ENCODE data around the gene N4BP3. TPM values are rescaled to one million over a fixed set of nuclear protein-coding genes. Genes with fewer than 3 reads are reported as not detected.
"Not testable (repeated sequence)": the region's sequence is repeated elsewhere in the genome, so short reads cannot be mapped to it uniquely, and the experiment has no call there.

Gene N4BP3, protein sequence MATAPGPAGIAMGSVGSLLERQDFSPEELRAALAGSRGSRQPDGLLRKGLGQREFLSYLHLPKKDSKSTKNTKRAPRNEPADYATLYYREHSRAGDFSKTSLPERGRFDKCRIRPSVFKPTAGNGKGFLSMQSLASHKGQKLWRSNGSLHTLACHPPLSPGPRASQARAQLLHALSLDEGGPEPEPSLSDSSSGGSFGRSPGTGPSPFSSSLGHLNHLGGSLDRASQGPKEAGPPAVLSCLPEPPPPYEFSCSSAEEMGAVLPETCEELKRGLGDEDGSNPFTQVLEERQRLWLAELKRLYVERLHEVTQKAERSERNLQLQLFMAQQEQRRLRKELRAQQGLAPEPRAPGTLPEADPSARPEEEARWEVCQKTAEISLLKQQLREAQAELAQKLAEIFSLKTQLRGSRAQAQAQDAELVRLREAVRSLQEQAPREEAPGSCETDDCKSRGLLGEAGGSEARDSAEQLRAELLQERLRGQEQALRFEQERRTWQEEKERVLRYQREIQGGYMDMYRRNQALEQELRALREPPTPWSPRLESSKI
- total RNA-seq (2014; rRNA removed; shearing (Covaris generic)) = 32.0 and 36.5 TPM in 2 replicates

DNA sequence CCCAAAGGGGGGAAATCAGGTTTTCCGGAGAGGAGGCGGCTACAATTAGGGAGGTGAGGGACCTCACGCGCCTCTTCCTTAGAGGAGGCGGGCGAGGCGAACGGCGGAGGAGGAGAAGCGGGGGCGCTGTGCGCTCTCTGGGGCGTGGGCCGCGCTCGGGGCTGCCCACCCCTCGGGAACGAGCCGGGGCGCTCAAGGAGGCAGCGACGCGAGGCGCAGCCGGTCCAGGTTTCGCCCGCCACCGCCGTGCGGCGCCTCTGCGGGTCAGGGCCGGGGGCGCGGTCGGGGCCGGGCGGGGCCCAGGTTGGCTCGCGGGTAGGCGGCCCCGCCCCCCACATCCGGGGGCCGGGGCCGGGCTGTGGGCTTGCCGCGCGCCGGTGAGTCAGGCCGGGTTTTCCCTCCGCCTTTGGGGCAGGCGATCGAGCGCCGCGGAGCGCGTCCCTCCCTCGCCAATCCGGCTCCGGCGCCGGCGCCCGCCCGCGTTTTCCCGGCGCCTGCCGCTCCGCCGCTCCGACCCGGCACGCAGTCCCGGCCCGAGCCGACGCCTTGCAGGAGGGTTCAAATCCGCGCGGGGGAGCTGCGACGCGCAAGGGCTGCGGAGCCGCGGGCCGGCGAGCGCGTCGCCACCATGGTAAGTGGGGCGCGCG, at the start of gene N4BP3:
Gene N4BP3 (plus strand): TSS at position 392 of the 647 bp plus-strand sequence. CDS start 6,052 bp downstream, outside the sequence.
- peaks cover 1% of the 10 kb centered on the region for H3K36me3 ChIP-seq (replicated peaks; ENCODE audit: control insufficient read depth, insufficient read depth, low read length)
- DNase-seq = peak; percentile 99
- H3K27me3 ChIP-seq (ENCODE audit: control insufficient read depth, insufficient read depth, low read length) = no peaks in the 10 kb centered on the region
- peak within 1 kb of the TSS; percentile 93 for H3K4me3 ChIP-seq (ENCODE audit: insufficient read depth, low read depth, low read length)

DNA sequence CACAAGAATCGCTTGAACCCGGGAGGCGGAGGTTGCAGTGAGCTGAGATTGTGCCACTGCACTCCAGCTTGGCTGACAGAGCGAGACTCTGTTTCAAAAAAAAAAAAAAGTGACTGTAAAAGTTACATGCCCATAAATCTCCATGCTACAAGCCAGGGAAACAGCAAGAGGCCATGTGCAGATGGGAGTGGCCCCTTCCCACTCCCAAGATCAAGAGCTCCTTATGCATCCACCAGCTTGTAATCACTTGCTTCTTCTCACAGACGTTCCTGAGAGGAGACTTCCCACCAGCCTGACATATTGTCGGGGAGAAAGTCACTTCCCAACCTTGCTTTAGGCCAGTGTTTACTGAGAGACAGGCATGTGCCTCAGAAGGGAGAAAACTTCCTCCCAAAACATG, 45.6 kb upstream of the N4BP3 start:
- H3K36me3 ChIP-seq (replicated peaks; ENCODE audit: control insufficient read depth, insufficient read depth, low read length) = no peaks in the 10 kb centered on the region
- no peaks in the 10 kb centered on the region for H3K27me3 ChIP-seq (ENCODE audit: control insufficient read depth, insufficient read depth, low read length)

DNA sequence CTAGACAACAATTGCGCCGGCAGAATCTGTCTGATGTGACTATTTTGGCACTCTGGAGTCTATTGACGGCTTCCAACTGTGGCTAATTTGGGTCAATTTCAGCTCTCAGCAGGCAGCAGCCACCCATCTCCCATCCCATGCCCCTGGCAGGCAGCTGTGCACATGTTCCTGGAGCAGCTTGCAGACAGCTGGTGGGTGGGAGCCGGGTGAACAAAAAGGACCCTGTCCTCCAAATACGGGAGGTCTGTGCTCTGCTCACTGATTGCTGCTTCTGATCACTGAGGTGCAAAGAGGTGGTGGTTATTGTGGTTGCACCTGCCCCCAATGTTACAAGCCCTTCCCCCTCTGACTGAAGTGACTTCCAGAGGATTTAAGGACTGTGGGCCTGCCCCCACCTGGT, 45.0 kb upstream of the N4BP3 start:
- Histone ChIP-seq H3K36me3 (replicated peaks; ENCODE audit: control insufficient read depth, insufficient read depth, low read length) (no peaks in the 10 kb centered on the region), H3K4me3 (ENCODE audit: insufficient read depth, low read depth, low read length) (no peak overlapping the region), H3K27me3 (ENCODE audit: control insufficient read depth, insufficient read depth, low read length) (no peaks in the 10 kb centered on the region)
- DNase-seq = no peak

More for the DNA sequence above, 45.6 kb upstream of the N4BP3 start:
- no peak for DNase-seq
- no peak overlapping the region for H3K4me3 ChIP-seq (ENCODE audit: insufficient read depth, low read depth, low read length)

DNA sequence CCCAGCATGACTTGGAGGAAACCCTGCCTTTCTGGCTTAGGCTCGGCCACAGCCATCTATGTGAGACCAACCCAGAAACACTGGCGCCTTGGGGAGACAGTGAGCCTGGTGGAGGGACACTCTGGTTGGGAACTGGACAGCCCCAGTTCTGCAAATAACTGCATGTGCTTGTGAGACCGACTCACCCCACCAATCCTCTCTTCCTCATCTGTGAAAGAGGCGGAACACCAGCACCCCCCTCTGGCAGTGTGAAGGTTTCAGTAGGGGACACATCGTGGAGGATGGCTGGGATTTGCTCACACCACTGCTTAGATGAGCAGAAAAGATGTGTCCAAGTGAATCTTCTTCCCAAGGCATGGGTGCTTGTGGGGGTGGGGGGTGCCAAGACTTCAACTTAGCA, 43.4 kb upstream of the N4BP3 start:
- Histone ChIP-seq H3K36me3 (replicated peaks; ENCODE audit: control insufficient read depth, insufficient read depth, low read length) (no peaks in the 10 kb centered on the region), H3K4me3 (ENCODE audit: insufficient read depth, low read depth, low read length) (no peak overlapping the region), H3K27me3 (ENCODE audit: control insufficient read depth, insufficient read depth, low read length) (no peaks in the 10 kb centered on the region)
- DNase-seq = peak; percentile 87

DNA sequence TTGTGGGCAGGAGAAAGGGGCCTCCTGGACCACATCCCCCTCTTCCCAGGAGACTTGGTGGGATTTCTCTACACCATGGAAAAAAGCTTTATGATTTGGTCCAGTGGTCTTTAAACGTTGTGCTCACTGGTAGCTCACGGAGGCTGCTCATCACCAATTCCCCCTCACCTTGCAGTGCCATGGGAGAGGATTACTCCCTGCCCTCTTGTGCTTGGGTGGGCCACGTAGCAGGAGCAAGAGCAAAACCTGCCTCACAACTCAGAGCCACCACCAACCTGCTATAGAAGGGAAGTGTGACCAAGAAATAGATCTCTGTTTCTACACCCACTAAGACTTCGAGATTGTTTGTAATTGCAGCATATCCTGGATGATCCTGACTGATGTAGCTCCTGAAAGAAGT, 42.2 kb upstream of the N4BP3 start:
- Histone ChIP-seq H3K36me3 (replicated peaks; ENCODE audit: control insufficient read depth, insufficient read depth, low read length) (no peaks in the 10 kb centered on the region), H3K4me3 (ENCODE audit: insufficient read depth, low read depth, low read length) (no peak overlapping the region), H3K27me3 (ENCODE audit: control insufficient read depth, insufficient read depth, low read length) (0 out of 2 replicates have a peak, but pooled peaks cover 2% of the 10 kb centered on the region)
- no peak for DNase-seq

DNA sequence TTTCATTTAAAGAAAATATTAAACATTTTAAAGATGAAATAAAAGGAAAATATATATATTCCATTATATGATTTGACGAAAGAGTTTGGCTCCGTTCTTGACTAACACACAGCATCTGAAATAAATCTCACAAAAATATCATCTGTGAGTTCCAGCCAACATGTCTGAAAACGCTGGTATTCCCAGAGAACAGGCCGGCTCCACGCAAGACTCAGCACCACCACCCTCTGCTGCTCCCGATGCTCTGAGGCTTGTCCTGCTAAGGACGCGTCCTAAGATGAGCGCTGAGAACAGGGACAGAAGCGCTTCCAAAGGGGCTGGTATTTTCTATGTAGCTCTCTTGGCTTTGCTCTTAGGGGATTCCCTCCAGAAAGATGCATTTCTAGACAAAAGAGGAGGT, 40.6 kb upstream of the N4BP3 start:
- Histone ChIP-seq H3K36me3 (replicated peaks; ENCODE audit: control insufficient read depth, insufficient read depth, low read length) (no peaks in the 10 kb centered on the region), H3K27me3 (ENCODE audit: control insufficient read depth, insufficient read depth, low read length) (0 out of 2 replicates have a peak, but pooled peaks cover 2% of the 10 kb centered on the region), H3K4me3 (ENCODE audit: insufficient read depth, low read depth, low read length) (no peak overlapping the region)
- DNase-seq = peak; percentile 23

DNA sequence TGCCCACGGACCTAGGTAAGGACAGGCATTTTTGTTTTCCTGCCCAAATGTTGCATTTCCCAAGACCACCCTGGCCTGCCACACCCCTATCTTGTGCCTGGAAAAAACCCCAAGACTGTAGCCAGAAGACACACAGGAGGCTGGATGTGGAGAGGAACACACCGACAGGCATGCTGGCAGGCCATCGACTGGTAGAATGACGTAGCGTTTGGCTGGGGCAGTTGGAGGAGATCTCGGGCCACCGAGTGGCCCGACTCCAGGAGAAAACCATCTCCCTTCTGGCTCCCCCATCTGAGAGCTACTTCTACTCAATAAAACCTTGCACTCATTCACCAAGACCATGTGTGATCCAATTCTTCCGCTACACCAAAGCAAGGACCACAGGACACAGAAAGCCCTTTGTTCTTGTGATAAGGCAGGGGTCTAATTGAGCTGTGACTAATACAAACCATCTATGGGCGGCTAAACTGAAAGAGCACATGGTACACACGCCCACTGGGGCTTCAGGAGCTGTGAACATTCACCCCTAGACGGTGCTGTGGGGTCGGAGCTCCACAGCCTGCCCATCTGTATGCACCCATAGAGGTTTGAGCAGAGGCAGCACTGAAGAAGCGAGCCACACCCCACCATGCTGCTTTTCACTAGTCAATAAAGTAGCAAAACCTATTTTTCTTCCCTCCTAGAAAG, 38.9 kb upstream of the N4BP3 start:
- no peaks in the 10 kb centered on the region for H3K36me3 ChIP-seq (replicated peaks; ENCODE audit: control insufficient read depth, insufficient read depth, low read length)
- DNase-seq = no peak
- no peak overlapping the region for H3K4me3 ChIP-seq (ENCODE audit: insufficient read depth, low read depth, low read length)
- 0 out of 2 replicates have a peak, but pooled peaks cover 2% of the 10 kb centered on the region for H3K27me3 ChIP-seq (ENCODE audit: control insufficient read depth, insufficient read depth, low read length)

DNA sequence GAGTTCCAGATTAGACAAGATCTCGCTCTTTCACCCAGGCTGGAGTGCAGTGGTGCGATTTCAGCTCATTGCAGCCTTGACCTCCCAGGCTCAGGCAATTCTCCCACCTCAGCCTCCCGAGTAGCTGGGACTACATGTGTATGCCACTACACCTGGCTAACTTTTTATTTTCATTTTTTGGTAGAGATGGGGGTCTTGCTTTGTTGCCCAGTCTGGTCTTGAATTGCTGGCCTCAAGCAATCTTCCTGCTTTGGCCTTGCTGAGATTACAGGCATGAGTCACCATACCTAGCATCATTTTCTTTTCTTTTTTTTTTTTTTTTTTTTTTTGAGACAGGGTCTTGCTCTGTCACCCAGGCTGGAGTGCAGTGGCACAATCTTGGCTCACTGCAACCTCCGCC, 36.4 kb upstream of the N4BP3 start:
- not testable (repeated sequence) for DNase-seq; H3K27me3 ChIP-seq (ENCODE audit: control insufficient read depth, insufficient read depth, low read length); H3K36me3 ChIP-seq (replicated peaks; ENCODE audit: control insufficient read depth, insufficient read depth, low read length)

DNA sequence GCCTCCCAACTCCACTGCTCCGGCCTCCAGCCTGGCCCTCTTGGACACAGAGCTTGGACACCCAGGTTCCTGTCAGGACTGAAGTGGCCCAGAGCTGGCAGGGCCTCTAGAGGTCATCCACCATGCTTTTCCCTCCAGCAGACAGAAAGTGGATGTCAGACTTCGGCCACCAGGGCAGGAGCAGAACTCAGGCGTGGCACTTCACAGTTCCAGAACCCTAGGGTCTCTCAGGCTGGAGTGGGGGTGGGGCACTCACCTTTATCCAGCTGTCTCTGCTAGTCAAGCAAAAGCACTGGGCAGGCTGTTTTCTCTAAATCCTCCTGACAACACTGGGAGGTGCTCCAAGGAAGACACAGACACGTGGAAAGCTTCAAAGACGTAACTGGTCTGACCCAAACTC, 35.6 kb upstream of the N4BP3 start:
- Histone ChIP-seq H3K27me3 (ENCODE audit: control insufficient read depth, insufficient read depth, low read length) (peaks cover 2% of the 10 kb centered on the region; the same call in 1 of the 2 replicates), H3K4me3 (ENCODE audit: insufficient read depth, low read depth, low read length) (no peak overlapping the region), H3K36me3 (replicated peaks; ENCODE audit: control insufficient read depth, insufficient read depth, low read length) (no peaks in the 10 kb centered on the region)
- DNase-seq = peak; percentile 61

More for the DNA sequence above, 36.4 kb upstream of the N4BP3 start:
- H3K4me3 ChIP-seq (ENCODE audit: insufficient read depth, low read depth, low read length) = not testable (repeated sequence)

DNA sequence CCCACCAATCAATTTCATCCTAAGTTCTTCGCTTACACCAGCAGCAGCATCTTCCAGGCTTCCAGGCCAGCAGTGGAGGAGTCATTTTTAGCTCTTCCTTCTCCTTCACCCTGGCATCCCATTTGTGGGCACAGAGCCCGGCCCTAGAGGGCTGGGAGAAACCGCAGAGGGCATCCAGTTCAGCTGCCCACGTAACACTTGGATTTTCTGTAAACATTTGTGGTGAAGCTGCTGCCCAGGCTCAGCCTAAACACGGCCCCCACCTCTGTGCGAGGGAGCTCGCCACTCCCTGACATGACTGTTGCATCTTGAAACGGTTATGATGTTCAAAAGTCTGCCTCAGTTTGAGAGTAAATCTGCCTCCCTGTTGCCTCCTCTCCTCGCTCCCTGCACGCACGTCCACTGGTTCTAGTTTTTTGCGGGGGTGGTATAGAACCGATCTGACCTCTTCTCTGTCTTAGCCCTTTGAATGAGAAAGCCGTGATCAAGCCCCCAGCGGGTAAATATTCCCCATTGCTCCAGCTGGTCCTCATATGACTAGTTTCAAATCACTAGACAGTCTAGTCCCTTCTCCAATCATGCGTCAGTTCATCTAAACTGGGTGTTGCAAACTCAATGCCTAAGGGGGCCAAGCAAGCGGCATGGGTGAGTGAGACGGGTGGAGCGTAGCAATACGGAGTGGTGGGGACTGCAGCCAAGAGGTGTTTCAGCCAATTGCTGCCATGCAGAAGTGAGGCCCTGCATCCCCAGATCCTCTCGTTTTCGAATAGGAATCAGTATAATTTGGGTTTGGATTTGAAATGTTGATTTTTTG, 34.9 kb upstream of the N4BP3 start:
- Histone ChIP-seq H3K27me3 (ENCODE audit: control insufficient read depth, insufficient read depth, low read length) (peaks cover 2% of the 10 kb centered on the region; the same call in 1 of the 2 replicates), H3K4me3 (ENCODE audit: insufficient read depth, low read depth, low read length) (no peak overlapping the region), H3K36me3 (replicated peaks; ENCODE audit: control insufficient read depth, insufficient read depth, low read length) (no peaks in the 10 kb centered on the region)
- DNase-seq = no peak

DNA sequence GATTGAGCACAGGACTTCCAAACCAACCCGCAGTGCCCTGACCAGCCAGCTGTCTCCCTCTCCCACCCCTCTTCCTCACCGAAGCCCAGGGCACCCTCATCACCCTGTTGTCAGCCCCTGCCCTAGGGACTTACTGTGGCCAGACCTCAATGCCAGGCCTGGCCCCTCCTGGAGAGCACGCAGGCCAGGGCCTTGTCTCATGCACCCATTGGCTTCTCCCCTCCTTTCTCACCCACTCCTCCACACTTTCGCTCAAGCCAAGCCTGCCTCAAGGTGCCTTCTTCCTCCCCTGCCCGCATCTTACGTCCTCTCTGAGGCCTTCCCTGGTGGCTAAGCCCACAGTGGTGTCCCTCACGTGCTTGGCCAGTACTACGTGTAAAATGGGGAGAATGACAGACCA, 33.3 kb upstream of the N4BP3 start:
- Histone ChIP-seq H3K27me3 (ENCODE audit: control insufficient read depth, insufficient read depth, low read length) (peaks cover 2% of the 10 kb centered on the region; the same call in 1 of the 2 replicates), H3K36me3 (replicated peaks; ENCODE audit: control insufficient read depth, insufficient read depth, low read length) (no peaks in the 10 kb centered on the region), H3K4me3 (ENCODE audit: insufficient read depth, low read depth, low read length) (no peak overlapping the region)
- DNase-seq = no peak

DNA sequence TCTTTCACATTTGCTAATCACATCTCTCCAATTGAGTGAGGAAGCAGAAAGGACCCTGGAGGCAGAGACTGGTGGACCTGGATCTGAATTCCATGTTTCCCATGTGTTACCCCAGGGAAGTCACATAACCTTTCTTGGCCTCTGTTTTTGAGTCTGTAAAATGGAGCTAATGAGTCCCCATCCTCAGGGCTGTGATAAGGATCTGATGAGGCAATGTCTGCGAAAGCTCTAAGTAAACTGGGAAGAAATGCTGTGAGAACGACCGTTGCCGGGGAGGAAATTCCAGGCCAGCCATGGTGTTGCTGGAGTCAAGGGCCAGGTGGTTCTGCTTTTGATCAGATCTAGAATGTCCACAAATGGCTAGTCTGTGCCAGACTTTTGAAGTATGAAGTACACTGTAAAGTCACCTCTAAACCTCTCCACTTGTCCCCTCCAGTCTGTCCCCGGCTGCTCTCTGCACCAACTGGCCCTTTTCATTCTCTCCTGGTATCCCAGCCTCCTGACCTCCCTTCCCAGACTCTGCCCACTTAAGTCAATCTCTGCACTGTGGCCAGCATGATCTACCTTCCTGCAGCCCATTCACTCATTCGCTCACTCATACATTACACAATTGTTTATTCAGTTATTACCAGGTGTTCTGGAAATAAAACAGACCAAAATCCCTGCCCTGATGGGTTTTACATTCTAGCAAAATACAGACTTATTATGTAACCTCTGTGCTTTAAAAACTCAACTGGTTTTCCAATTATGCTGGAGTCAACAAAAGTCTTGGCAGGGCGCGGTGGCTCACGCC, 32.5 kb upstream of the N4BP3 start:
- Histone ChIP-seq H3K36me3 (replicated peaks; ENCODE audit: control insufficient read depth, insufficient read depth, low read length) (no peaks in the 10 kb centered on the region), H3K27me3 (ENCODE audit: control insufficient read depth, insufficient read depth, low read length) (no peaks in the 10 kb centered on the region; the same call in 1 of the 2 replicates), H3K4me3 (ENCODE audit: insufficient read depth, low read depth, low read length) (no peak overlapping the region)
- DNase-seq = no peak

DNA sequence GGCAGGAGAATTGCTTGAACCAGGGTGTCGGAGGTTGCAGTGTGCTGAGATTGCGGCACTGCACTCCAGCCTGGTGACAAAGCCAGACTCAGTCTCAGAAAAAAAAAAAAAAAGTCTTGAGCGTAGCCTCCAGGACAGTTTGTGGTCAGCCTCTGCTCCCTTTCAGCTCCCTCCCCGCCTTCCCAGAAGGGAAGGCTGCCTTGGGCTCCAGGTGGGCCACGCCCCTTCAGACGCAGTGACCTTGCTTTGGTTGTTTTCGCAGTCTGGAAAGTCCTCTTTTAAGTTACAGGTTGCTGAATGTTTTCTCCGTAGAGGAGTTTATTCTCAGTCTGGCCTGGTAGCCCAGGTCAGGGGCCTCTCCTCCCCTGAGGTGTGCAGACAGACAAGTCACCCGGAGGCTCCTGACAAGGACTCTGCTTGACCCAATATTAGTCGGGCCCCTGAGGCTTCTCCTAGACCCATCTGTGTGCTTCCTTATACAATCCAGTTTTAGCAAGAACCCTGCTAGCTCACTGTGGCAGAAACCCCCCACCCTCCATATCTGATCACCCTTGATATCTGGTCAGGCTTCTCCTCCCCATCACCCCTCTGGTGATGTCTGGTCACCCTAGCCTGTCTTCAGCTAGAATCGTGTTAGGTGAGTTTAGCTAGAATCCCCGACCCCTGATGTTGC, 31.6 kb upstream of the N4BP3 start:
- peak; percentile 57 for DNase-seq
- H3K4me3 ChIP-seq (ENCODE audit: insufficient read depth, low read depth, low read length) = no peak overlapping the region
- no peaks in the 10 kb centered on the region; the same call in 1 of the 2 replicates for H3K27me3 ChIP-seq (ENCODE audit: control insufficient read depth, insufficient read depth, low read length)
- no peaks in the 10 kb centered on the region for H3K36me3 ChIP-seq (replicated peaks; ENCODE audit: control insufficient read depth, insufficient read depth, low read length)

Measured in H7 (cell line).